ENCODE measurements around the gene FAP.

FAP gene

GRCh38 chr2:162166174-162166573, 77.1 kb downstream of the FAP start:
- no peak overlapping the region for H3K4me3 ChIP-seq (ENCODE audit: low read depth, low read length)
- TF ChIP-seq, protein P1, sequence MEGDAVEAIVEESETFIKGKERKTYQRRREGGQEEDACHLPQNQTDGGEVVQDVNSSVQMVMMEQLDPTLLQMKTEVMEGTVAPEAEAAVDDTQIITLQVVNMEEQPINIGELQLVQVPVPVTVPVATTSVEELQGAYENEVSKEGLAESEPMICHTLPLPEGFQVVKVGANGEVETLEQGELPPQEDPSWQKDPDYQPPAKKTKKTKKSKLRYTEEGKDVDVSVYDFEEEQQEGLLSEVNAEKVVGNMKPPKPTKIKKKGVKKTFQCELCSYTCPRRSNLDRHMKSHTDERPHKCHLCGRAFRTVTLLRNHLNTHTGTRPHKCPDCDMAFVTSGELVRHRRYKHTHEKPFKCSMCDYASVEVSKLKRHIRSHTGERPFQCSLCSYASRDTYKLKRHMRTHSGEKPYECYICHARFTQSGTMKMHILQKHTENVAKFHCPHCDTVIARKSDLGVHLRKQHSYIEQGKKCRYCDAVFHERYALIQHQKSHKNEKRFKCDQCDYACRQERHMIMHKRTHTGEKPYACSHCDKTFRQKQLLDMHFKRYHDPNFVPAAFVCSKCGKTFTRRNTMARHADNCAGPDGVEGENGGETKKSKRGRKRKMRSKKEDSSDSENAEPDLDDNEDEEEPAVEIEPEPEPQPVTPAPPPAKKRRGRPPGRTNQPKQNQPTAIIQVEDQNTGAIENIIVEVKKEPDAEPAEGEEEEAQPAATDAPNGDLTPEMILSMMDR (conservative IDR thresholded peaks at IDR 0.05; ENCODE audit: low read depth, low read length) = no peak
- no peak for DNase-seq (ENCODE audit: low read depth)

DNA sequence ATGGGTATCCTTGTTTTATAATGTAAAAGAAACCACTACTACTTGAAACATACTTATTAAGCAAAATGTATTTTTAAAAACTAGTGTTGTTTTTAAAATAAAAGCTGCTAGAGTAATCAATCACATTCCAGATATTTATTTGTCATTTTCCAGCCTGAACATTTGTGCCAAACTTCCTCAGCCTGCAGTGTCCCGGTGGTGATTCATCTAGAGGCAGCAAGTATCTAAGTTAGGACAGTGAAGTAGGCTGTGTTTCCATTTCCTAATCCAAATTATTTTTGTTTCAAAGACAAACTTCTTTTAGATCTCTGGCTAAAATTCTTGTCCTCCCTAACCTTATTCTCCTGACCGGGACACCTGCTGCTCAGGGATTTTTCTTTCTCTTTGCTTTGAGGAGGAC, 78.4 kb downstream of the FAP start:
- TF ChIP-seq, protein P1 (conservative IDR thresholded peaks at IDR 0.05; ENCODE audit: low read depth, low read length) = no peak
- no peak overlapping the region for H3K4me3 ChIP-seq (ENCODE audit: low read depth, low read length)
- DNase-seq (ENCODE audit: low read depth) = no peak

DNA sequence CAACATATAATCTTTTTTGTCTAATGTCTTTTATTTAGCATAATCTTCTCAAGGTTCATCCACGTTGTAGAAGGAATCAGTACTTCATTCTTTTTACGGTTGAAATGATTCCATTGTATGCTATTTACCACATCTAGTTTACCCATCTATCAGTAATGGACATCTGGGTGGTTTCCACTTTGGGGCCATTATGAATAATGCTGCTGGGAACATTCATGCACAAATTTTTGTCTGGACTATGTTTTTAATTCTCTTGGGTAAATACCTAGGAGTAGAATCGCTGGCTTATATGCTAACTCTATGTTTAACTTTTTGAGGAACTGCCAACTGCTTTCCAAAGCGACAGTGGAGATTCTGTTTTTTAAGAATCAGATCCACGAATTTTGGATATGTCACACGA, 83.8 kb downstream of the FAP start:
- TF ChIP-seq, protein P1 (conservative IDR thresholded peaks at IDR 0.05; ENCODE audit: low read depth, low read length) = no peak
- DNase-seq (ENCODE audit: low read depth) = no peak
- no peak overlapping the region for H3K4me3 ChIP-seq (ENCODE audit: low read depth, low read length)

DNA sequence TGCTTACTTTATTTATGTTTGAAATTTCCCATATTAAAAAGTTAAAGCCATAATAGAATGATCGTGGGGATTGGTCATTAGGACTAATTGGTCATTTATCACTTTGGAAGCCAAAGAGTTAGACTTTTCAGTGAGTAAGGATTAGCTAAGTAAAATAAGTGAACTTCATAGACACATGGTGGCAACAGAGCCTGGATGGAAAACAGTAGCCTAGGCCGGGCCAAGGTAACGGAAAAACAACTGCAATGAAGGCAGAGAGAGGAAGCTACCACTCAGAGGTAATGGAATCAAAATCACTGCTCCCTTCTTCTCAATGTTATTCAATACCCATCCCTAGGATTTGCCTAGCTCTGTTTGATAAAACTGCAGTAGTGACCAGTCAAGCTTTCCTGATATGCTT, 87.1 kb downstream of the FAP start:
- TF ChIP-seq, protein P1 (conservative IDR thresholded peaks at IDR 0.05; ENCODE audit: low read depth, low read length) = no peak
- no peak overlapping the region for H3K4me3 ChIP-seq (ENCODE audit: low read depth, low read length)
- DNase-seq (ENCODE audit: low read depth) = no peak

DNA sequence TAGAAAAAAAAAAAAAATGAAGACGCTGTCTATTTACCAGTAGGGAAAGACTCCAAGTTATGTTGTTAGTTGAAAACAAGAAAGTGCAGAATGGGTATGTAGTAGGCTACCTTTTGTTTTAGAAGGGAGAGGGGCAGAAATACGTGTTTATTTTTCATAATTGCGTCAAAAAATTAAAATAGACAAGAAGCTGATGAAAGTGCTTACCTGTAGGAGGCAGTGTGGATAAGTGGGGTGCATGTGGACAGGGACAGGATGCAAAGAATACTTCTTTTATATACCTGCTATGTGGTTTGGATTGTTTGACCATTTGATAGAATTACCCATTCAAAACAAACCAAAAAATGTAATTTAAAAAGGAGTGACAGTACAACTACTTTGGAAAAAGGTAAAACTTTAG, 88.2 kb downstream of the FAP start:
- TF ChIP-seq, protein P1 (conservative IDR thresholded peaks at IDR 0.05; ENCODE audit: low read depth, low read length) = peak; percentile 39
- no peak for DNase-seq (ENCODE audit: low read depth)
- no peak overlapping the region for H3K4me3 ChIP-seq (ENCODE audit: low read depth, low read length)

GRCh38 chr2:162153608-162154224, 89.5 kb downstream of the FAP start:
- no peak overlapping the region for H3K4me3 ChIP-seq (ENCODE audit: low read depth, low read length)
- TF ChIP-seq, protein P1 (conservative IDR thresholded peaks at IDR 0.05; ENCODE audit: low read depth, low read length) = peak; percentile 76
- peak; percentile 75 for DNase-seq (ENCODE audit: low read depth)

- DNase-seq (ENCODE audit: low read depth) = no peak
- H3K4me3 ChIP-seq (ENCODE audit: low read depth, low read length) = no peak within 1 kb of the TSS
- TF ChIP-seq, protein P1 (conservative IDR thresholded peaks at IDR 0.05; ENCODE audit: low read depth, low read length) = no peak
These were observed 91.1 kb downstream of the FAP start, which contains the start of gene GCG for GRCh38 chr2:162152147-162152546. GCG (minus strand) TSS chr2:162152247; CDS start chr2:162149178, 3,069 bp downstream.

Measured in choroid plexus epithelial cell (primary cell).